ENCODE results near the gene KDM8.
A peak's percentile ranks its signal among the peaks of the same experiment; 100 is the strongest.

KDM8 gene

GRCh38 chr16:27203507-27204311, at the start of gene KDM8:
Gene KDM8, plus strand, starts transcription at chr16:27203526. Its CDS starts 6,598 bp downstream, at chr16:27210124.
- peak; percentile 99 for DNase-seq (ENCODE audit: low spot score)

GRCh38 chr16:27154705-27155521, 48.4 kb upstream of the KDM8 start:
- DNase-seq (ENCODE audit: low spot score): peak; percentile 76

- DNase-seq (ENCODE audit: low spot score): no peak
Observed at GRCh38 chr16:27156579-27156978, 46.7 kb upstream of the KDM8 start.

- DNase-seq (ENCODE audit: low spot score): no peak
Observed at GRCh38 chr16:27161398-27161797, 41.9 kb upstream of the KDM8 start.

- DNase-seq (ENCODE audit: low spot score): no peak
Observed at GRCh38 chr16:27164352-27164751, 39.0 kb upstream of the KDM8 start.

GRCh38 chr16:27165576-27165975, 37.8 kb upstream of the KDM8 start:
- DNase-seq (ENCODE audit: low spot score): no peak

GRCh38 chr16:27168790-27169189, 34.5 kb upstream of the KDM8 start:
- DNase-seq (ENCODE audit: low spot score): no peak

- peak; percentile 48 for DNase-seq (ENCODE audit: low spot score)
Observed at GRCh38 chr16:27169511-27170071, 33.7 kb upstream of the KDM8 start.

- DNase-seq (ENCODE audit: low spot score): no peak
Observed at GRCh38 chr16:27171584-27171983, 31.7 kb upstream of the KDM8 start.

- no peak for DNase-seq (ENCODE audit: low spot score)
Observed at GRCh38 chr16:27174007-27174406, 29.3 kb upstream of the KDM8 start.

- peak; percentile 29 for DNase-seq (ENCODE audit: low spot score)
Observed at GRCh38 chr16:27174798-27175197, 28.5 kb upstream of the KDM8 start.

GRCh38 chr16:27175888-27176287, 27.4 kb upstream of the KDM8 start:
- DNase-seq (ENCODE audit: low spot score): no peak

GRCh38 chr16:27177031-27177774, 26.1 kb upstream of the KDM8 start:
- DNase-seq (ENCODE audit: low spot score): peak; percentile 74

GRCh38 chr16:27179500-27180072, 23.7 kb upstream of the KDM8 start:
- peak; percentile 80 for DNase-seq (ENCODE audit: low spot score)

GRCh38 chr16:27181019-27181790, 22.1 kb upstream of the KDM8 start:
- DNase-seq (ENCODE audit: low spot score): no peak

- no peak for DNase-seq (ENCODE audit: low spot score)
Observed at GRCh38 chr16:27182906-27183405, 20.4 kb upstream of the KDM8 start.

GRCh38 chr16:27185776-27186130, 17.6 kb upstream of the KDM8 start:
- no peak for DNase-seq (ENCODE audit: low spot score)

GRCh38 chr16:27188633-27189032, 14.7 kb upstream of the KDM8 start:
- DNase-seq (ENCODE audit: low spot score): no peak

GRCh38 chr16:27189335-27189972, 13.9 kb upstream of the KDM8 start:
- DNase-seq (ENCODE audit: low spot score): no peak

- DNase-seq (ENCODE audit: low spot score): no peak
Observed at GRCh38 chr16:27190316-27190871, 12.9 kb upstream of the KDM8 start.
